Upper lobe of right lung (tissue), 1 donor: ENCODE measurements around the gene FAM210B. TPM values are rescaled to one million over a fixed set of nuclear protein-coding genes. Genes with fewer than 3 reads are reported as not detected.
"Not testable (repeated sequence)": the region's sequence is repeated elsewhere in the genome, so short reads cannot be mapped to it uniquely, and the experiment has no call there.

ENCODE experiments used
- ATAC-seq: fragments of 200-7000 bp; cut with Tn5 transposase; one replicate; pipeline ENCODE4 v1.9.1; 2020; ENCODE audit warnings: mild to moderate bottlenecking, moderate library complexity
- DNase-seq: peaks from one replicate; pipeline ENCODE4 v3.0.0-alpha.2; 2020
- H3K27ac ChIP-seq: fragments of 200-600 bp; one replicate; pipeline ENCODE4 v1.8.0; 2022
- H3K27me3 ChIP-seq: fragments of 200-600 bp; one replicate; pipeline ENCODE4 v1.8.0; 2022; ENCODE audit warnings: mild to moderate bottlenecking
- H3K36me3 ChIP-seq: fragments of 200-600 bp; one replicate; pipeline ENCODE4 v1.8.0; 2022
- H3K4me1 ChIP-seq: fragments of 200-600 bp; one replicate; pipeline ENCODE4 v1.8.0; 2022
- H3K4me3 ChIP-seq: fragments of 200-600 bp; one replicate; pipeline ENCODE4 v1.8.0; 2022; ENCODE audit warnings: mild to moderate bottlenecking
- H3K9me3 ChIP-seq: fragments of 200-600 bp; one replicate; pipeline ENCODE4 v1.8.0; 2022
- intact Hi-C: fragments of 100-400 bp; cut with DNase I; formaldehyde crosslinking; loops from one replicate; pipeline ENCODE4 v1.11.0; 2022
- total RNA-seq: library from RNA; stranded (reverse); fragmentation: NEBNext Ultra II Directional; extraction: Animal tissue kit (Norgen Biotek cat#: 25700); gene quantifications from one replicate; pipeline ENCODE4 v1.2.1, GENCODE V29; 2021
- TF ChIP-seq, protein P1 (sequence below): fragments of 200-600 bp; IDR thresholded peaks from one replicate; pipeline ENCODE4 v1.8.0; 2022; ENCODE audit warnings: antibody characterized with exemption
- donor health status: DM: no; HTN: yes; CAD: no; lungs with severe emphysema.

FAM210B gene
- total RNA-seq, 1 donor from 2014 or later, result 39.5 TPM

DNA sequence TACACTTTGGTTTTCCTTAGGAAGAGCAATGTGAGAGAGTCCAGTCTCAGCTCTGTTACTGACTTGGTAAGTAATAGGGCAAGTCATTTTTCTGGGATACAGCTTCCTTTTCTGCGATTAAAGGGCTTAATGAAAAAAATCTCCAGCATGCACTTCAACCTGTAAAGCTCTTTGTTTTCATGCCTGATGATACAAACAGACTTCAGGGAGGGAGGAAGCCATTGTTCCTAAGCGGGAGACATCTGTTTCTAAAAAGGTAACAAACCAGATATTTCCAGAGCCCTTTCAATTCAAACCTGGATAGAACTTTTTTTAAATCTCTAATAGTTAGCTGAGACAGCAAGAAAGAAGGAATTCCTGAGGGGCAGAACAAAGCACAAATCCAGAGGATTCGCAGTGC is 48.1 kb downstream of the FAM210B start:
- ATAC-seq (no peak), DNase-seq (no peak)
- no peaks in the 10 kb centered on the region for H3K9me3 ChIP-seq
- H3K4me1 ChIP-seq, result peaks cover 21% of the 10 kb centered on the region
- no peak overlapping the region for H3K27ac ChIP-seq
- TF ChIP-seq, protein P1, sequence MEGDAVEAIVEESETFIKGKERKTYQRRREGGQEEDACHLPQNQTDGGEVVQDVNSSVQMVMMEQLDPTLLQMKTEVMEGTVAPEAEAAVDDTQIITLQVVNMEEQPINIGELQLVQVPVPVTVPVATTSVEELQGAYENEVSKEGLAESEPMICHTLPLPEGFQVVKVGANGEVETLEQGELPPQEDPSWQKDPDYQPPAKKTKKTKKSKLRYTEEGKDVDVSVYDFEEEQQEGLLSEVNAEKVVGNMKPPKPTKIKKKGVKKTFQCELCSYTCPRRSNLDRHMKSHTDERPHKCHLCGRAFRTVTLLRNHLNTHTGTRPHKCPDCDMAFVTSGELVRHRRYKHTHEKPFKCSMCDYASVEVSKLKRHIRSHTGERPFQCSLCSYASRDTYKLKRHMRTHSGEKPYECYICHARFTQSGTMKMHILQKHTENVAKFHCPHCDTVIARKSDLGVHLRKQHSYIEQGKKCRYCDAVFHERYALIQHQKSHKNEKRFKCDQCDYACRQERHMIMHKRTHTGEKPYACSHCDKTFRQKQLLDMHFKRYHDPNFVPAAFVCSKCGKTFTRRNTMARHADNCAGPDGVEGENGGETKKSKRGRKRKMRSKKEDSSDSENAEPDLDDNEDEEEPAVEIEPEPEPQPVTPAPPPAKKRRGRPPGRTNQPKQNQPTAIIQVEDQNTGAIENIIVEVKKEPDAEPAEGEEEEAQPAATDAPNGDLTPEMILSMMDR, result no peak
- intact Hi-C loops, result no loop called here
- peaks cover 58% of the 10 kb centered on the region for H3K36me3 ChIP-seq
- no peaks in the 10 kb centered on the region for H3K27me3 ChIP-seq
- no peak overlapping the region for H3K4me3 ChIP-seq

DNA sequence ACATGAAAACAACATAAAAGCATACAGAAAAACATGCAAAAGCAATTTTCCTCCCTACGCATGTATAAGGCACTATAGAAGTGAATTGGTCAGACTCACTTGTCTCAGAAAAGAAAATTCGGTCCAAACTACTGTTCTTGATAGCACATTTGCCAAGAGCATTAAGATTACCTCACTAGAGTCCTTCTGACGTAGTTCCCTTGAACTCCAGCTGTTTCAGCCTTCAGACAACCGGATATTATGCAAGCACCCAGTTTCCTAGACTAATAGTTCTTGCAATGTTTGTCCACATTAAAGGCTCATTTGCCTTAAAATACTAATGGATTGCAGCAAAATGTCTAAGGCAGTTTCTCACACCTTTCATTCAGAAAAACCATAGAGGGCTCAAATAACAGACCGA is 50.7 kb downstream of the FAM210B start:
- Histone ChIP-seq H3K4me3 (no peak overlapping the region), H3K36me3 (peaks cover 32% of the 10 kb centered on the region), H3K9me3 (no peaks in the 10 kb centered on the region), H3K27ac (peak overlapping the region; percentile 43), H3K27me3 (no peaks in the 10 kb centered on the region), H3K4me1 (peaks cover 25% of the 10 kb centered on the region)
- intact Hi-C loops, result no loop called here
- no peak for DNase-seq
- peak; percentile 53 for ATAC-seq
- TF ChIP-seq, protein P1, result no peak

DNA sequence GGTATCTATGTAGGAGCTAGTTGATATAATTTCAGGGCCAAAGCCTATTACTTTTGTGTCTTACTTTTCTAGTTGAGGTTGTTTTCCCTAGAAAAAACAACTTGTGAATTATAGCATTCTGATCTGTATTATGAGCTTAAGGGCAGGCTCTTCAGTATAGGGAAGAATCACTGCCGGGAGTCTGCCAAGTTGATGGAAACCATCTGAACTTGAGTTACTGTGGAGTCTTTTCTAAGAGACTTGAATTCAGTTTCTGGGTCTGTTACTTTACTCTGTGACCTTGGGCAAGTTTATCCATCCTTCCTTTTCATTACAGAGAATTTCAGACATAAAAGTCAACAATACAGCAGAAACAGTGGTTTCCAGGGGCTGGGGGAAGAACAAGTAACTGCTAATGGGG is 51.2 kb downstream of the FAM210B start:
- peaks cover 25% of the 10 kb centered on the region for H3K4me1 ChIP-seq
- H3K9me3 ChIP-seq, result no peaks in the 10 kb centered on the region
- no peaks in the 10 kb centered on the region for H3K27me3 ChIP-seq
- no peak for ATAC-seq
- H3K36me3 ChIP-seq, result peaks cover 28% of the 10 kb centered on the region
- peak overlapping the region; percentile 43 for H3K27ac ChIP-seq
- TF ChIP-seq, protein P1, result no peak
- no peak overlapping the region for H3K4me3 ChIP-seq
- DNase-seq, result no peak
- intact Hi-C loops, result no loop called here

DNA sequence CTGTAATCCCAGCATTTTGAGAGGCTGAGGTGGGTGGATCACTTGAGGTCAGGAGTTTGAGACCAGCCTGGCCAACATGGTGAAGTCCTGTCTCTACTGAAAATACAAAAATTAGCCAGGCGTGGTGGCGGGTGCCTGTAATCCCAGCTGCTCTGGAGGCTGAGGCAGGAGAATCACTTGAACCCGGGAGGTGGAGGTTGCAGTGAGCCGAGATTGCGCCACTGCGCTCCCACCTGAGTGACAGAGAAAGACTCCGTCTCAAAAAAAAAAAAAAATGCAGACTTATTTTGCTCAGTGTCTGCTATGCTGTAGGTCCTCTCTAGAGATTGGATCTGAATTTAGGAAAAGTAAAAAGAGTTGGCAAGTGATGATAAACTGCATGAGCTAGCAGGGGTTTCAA is 52.5 kb downstream of the FAM210B start:
- Histone ChIP-seq H3K27ac (peak overlapping the region; percentile 87), H3K4me3 (peak overlapping the region; percentile 49), H3K36me3 (peaks cover 15% of the 10 kb centered on the region), H3K4me1 (peaks cover 25% of the 10 kb centered on the region)
- H3K9me3 ChIP-seq, ATAC-seq, intact Hi-C loops, H3K27me3 ChIP-seq, DNase-seq: not testable (repeated sequence)

DNA sequence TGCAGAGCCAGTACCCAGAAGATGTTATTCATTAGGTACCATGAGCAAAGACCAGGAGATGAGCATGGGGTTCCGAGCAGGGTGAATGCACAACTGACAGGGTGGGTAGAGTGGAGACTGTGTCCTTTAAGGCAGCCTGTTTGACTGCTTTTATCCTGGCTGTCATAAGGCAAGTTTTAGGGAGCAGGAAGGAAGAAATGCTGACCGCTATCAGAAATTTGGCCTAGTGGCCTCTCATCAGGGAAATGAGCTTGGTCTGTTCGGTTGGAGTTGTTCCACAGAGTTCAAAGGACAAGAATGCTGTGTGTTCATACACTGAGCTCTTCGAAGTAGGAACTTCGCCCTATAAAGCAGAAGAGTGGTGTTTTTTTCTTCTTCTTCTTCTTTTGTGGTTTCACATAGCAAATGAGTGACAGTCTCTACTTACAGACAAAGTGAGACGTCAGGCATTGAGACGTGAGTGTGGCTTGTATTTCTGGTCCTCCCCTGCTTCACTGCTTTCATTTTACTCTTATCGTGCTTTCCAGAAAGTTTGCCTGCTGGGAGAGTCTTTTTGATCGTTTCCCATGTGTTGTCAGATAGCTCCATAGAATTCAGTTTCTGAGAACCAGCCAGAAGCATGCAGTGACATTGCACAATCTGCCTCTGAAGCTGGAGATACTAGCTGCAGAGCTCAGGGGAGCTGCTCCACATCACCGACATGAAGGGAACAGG is 53.1 kb downstream of the FAM210B start, which contains the start of gene CASS4:
Gene CASS4 (plus strand): TSS at position 502 of the 714 bp plus-strand sequence. CDS start 199 bp downstream, at position 701.
- H3K4me3 ChIP-seq, result peak within 1 kb of the TSS; percentile 49
- intact Hi-C loops, result no loop called here
- TF ChIP-seq, protein P1, result no peak
- H3K9me3 ChIP-seq, result no peaks in the 10 kb centered on the region
- peaks cover 30% of the 10 kb centered on the region for H3K4me1 ChIP-seq
- DNase-seq, result no peak
- peaks cover 9% of the 10 kb centered on the region for H3K36me3 ChIP-seq
- peak within 1 kb of the TSS; percentile 87 for H3K27ac ChIP-seq
- no peaks in the 10 kb centered on the region for H3K27me3 ChIP-seq
- peak; percentile 91 for ATAC-seq

DNA sequence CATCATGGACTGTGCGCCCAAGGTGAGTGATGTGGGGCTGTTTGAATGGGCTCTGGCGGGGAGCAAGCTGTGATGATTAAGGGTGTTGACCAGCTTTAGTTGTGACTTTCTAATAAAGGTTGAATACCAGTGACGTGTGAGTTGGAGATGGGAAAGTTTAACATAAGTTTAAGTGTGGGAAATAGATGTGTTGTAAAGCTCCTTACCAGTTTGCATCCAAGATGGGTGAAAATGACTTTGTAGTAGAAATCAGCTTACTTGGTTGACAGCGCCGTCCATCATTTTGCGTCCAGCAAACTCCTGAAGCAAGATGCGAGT is 53.7 kb downstream of the FAM210B start:
- ATAC-seq, result no peak
- peak overlapping the region; percentile 49 for H3K4me3 ChIP-seq
- H3K9me3 ChIP-seq, result no peaks in the 10 kb centered on the region
- H3K36me3 ChIP-seq, result peaks cover 3% of the 10 kb centered on the region
- intact Hi-C loops, result no loop called here
- peak overlapping the region; percentile 87 for H3K27ac ChIP-seq
- peaks cover 33% of the 10 kb centered on the region for H3K4me1 ChIP-seq
- H3K27me3 ChIP-seq, result no peaks in the 10 kb centered on the region
- no peak for DNase-seq
- TF ChIP-seq, protein P1, result no peak
